ENCODE results near the gene DNTTIP2. TPM values are rescaled to one million over a fixed set of nuclear protein-coding genes. Genes with fewer than 3 reads are reported as not detected.
A peak's percentile ranks its signal among the peaks of the same experiment; 100 is the strongest.

Gene DNTTIP2
- total RNA-seq, 1 experiment from 2014 or later = 47.8 TPM

DNA sequence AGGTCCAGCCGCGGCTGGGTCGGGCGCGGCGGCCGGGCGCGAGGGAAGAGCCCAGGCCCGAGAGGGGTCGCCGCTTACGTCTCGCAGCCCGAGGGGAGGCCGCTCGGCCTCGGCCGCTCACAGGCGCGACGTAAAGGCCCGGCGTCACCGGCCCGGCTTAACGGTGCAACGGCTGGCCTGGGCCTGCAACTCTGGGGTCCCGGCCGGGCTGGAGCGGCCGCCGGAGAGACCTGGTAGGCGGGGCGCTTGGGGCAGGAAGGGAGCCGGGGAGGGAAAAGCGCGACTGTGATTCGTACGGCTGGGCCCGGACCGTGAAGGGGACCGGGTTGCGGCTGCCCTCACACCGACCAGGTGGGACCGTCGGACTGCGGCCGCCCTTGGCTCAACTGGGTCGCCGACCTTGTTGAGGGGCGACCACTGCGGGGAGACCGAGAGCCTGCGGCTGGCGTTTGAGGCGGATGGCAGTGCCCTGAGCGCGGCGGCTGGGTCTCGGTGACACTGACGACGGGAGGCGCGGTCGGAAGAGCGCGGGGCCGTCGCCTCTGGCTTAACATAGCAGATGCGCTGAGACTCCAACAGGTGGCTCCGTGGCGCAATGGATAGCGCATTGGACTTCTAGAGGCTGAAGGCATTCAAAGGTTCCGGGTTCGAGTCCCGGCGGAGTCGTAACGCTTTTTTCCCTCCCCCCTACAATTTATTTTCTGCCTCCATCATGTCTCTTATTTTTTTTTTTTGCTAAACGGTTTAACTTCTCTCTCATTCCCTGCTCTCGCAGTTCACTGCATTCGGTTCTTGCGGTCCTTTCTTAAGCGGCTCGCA, 31.8 kb downstream of the DNTTIP2 start:
- Histone ChIP-seq H3K27ac (ENCODE audit: low read length) (peak overlapping the region; percentile 93), H3K4me1 (ENCODE audit: insufficient read depth, low read length) (peaks cover 41% of the 10 kb centered on the region), H3K79me2 (ENCODE audit: low read length) (peaks cover 22% of the 10 kb centered on the region), H3K9me2 (replicated peaks; ENCODE audit: low read length) (no peaks in the 10 kb centered on the region), H3K9me3 (ENCODE audit: low read length) (no peaks in the 10 kb centered on the region), H3K27me3 (ENCODE audit: low read length) (no peaks in the 10 kb centered on the region), H3F3A (ENCODE audit: low read length, unreplicated experiment) (peaks cover 3% of the 10 kb centered on the region), H3K4me2 (ENCODE audit: low read length) (peak overlapping the region; percentile 88), H3K4me3 (ENCODE audit: low read length) (peak overlapping the region; percentile 82), H4K20me1 (ENCODE audit: low read length) (no peaks in the 10 kb centered on the region), H2AFZ (ENCODE audit: low read length) (peak overlapping the region; percentile 88), H3K36me3 (ENCODE audit: low read depth, low read length) (no peaks in the 10 kb centered on the region), H3K9ac (ENCODE audit: low read length) (peak overlapping the region; percentile 89)
- ATAC-seq = peak; percentile 45
- intact Hi-C loops (cut with micrococcal nuclease) = loop anchor here (1.0 to 10.0 kb wide), 4 partner anchors 62 to 542 kb away; partner anchors contain the start of genes DR1 and GCLM
- peak; percentile 93 for DNase-seq
- POLR2A ChIA-PET (ENCODE audit: unreplicated experiment) = interaction anchor here (0.5 to 0.6 kb wide), 2 partner anchors 394 to 398 kb away, joined by 3 to 18 read pairs; no protein-coding TSS in a partner anchor
- TF ChIP-seq CTCF (conservative IDR thresholded peaks at IDR 0.05; ENCODE audit: low read depth, low read length) (no peak), EZH2 (IDR thresholded peaks at IDR 0.05; ENCODE audit: low read length, unreplicated experiment) (no peak), EZH2phosphoT487 (IDR thresholded peaks at IDR 0.05; ENCODE audit: borderline replicate concordance, low read length) (no peak)
- CTCF ChIA-PET = no interaction called here
- TSS peak; percentile 15 for BruUV-seq (replicated peaks)

- no peaks in the 10 kb centered on the region for H4K20me1 ChIP-seq (ENCODE audit: low read length)
- intact Hi-C loops (cut with micrococcal nuclease) = loop anchor here (10.0 kb wide), 3 partner anchors 262 to 542 kb away; partner anchors contain the start of gene DR1
- ATAC-seq (peak; percentile 52), DNase-seq (peak; percentile 80)
- H3K9me2 ChIP-seq (replicated peaks; ENCODE audit: low read length) = no peaks in the 10 kb centered on the region
- H3F3A ChIP-seq (ENCODE audit: low read length, unreplicated experiment) = peaks cover 3% of the 10 kb centered on the region
- peak overlapping the region; percentile 82 for H3K4me3 ChIP-seq (ENCODE audit: low read length)
- H3K36me3 ChIP-seq (ENCODE audit: low read depth, low read length) = no peaks in the 10 kb centered on the region
- H2AFZ ChIP-seq (ENCODE audit: low read length) = peak overlapping the region; percentile 73
- H3K4me2 ChIP-seq (ENCODE audit: low read length) = peak overlapping the region; percentile 88
- peak overlapping the region; percentile 89 for H3K9ac ChIP-seq (ENCODE audit: low read length)
- TF ChIP-seq EZH2phosphoT487 (IDR thresholded peaks at IDR 0.05; ENCODE audit: borderline replicate concordance, low read length) (0 out of 2 replicates have a peak, but pooled peaks have one; percentile 34), EZH2 (IDR thresholded peaks at IDR 0.05; ENCODE audit: low read length, unreplicated experiment) (no peak), CTCF (conservative IDR thresholded peaks at IDR 0.05; ENCODE audit: low read depth, low read length) (peak; percentile 30; the same call in 1 of the 2 replicates)
- peaks cover 42% of the 10 kb centered on the region for H3K4me1 ChIP-seq (ENCODE audit: insufficient read depth, low read length)
- no TSS peak for BruUV-seq (replicated peaks)
- H3K79me2 ChIP-seq (ENCODE audit: low read length) = peaks cover 22% of the 10 kb centered on the region
- peak overlapping the region; percentile 93 for H3K27ac ChIP-seq (ENCODE audit: low read length)
- POLR2A ChIA-PET (ENCODE audit: unreplicated experiment) = interaction anchor here (0.5 to 1.0 kb wide), 6 partner anchors 63 to 436 kb away, joined by 3 to 5 read pairs (median 4); partner anchors contain the start of genes BCAR3 and GCLM
- no peaks in the 10 kb centered on the region for H3K9me3 ChIP-seq (ENCODE audit: low read length)
- CTCF ChIA-PET = interaction anchor here (0.5 to 1.4 kb wide), 4 partner anchors 32 to 542 kb away, joined by 3 to 6 read pairs (median 4); partner anchors contain the start of gene GCLM
- no peaks in the 10 kb centered on the region for H3K27me3 ChIP-seq (ENCODE audit: low read length)
These were observed 32.6 kb downstream of the DNTTIP2 start for GRCh38 chr1:93846206-93846991.

Data from PC-3 (cell line).